PFSK-1 (cell line): ENCODE measurements around the gene MOK.

Experiments used
- POLR2AphosphoS5 ChIP-seq: IDR thresholded peaks from 2 replicates; pipeline ENCODE4 v1.6.1; 2012; ENCODE audit warnings: low read depth, mild to moderate bottlenecking, control low read depth, low read length, moderate library complexity
- REST ChIP-seq, 2 experiments: IDR thresholded peaks; 2 replicates each; pipeline versions ENCODE4 v1.6.1 to v1.8.0; 2011 to 2012; ENCODE audit warnings: low read depth in 2 of 2, low read length in 2 of 2, control low read depth in 1 of 2, inconsistent platforms in 1 of 2, mild to moderate bottlenecking in 1 of 2, moderate library complexity in 1 of 2; ENCODE audit not compliant: insufficient read depth in 1 of 2
- SIN3A ChIP-seq: IDR thresholded peaks from 2 replicates; pipeline ENCODE4 v1.6.1; 2012; ENCODE audit warnings: mild to moderate bottlenecking, low read length, moderate library complexity, borderline replicate concordance; ENCODE audit not compliant: insufficient read depth
- TAF1 ChIP-seq: IDR thresholded peaks from 2 replicates; pipeline ENCODE4 v1.6.1; 2012; ENCODE audit warnings: low read length, control low read depth, borderline replicate concordance; ENCODE audit not compliant: insufficient read depth

GRCh38 chr14:102192840-102193502 lies 112.0 kb downstream of the MOK start:
- TF ChIP-seq REST (IDR thresholded peaks at IDR 0.05; ENCODE audit: insufficient read depth in 1 of 2, low read depth in 2 of 2, low read length in 2 of 2) (no peak), POLR2AphosphoS5 (no peak), TAF1 (no peak), SIN3A (no peak)
